Testis (tissue), 2 donors: Measurements from ENCODE around the gene PARP2.

Experiments used
- CTCF ChIP-seq, 3 experiments: fragments of 450-650 bp in 2 of 3; fragments of 200-600 bp in 1 of 3; sonication (generic) in 1 of 3; IDR thresholded peaks; one replicate each; pipeline ENCODE4 v1.5.1; 2016 to 2019; ENCODE audit warnings: antibody characterized with exemption in 3 of 3, mild to moderate bottlenecking in 2 of 3, moderate library complexity in 1 of 3
- POLR2A ChIP-seq: fragments of 450-650 bp; IDR thresholded peaks from one replicate; pipeline ENCODE4 v1.6.1; 2017; ENCODE audit warnings: antibody characterized with exemption, mild to moderate bottlenecking, moderate library complexity

GRCh38 chr14:20403521-20403920, 60.1 kb downstream of the PARP2 start:
- TF ChIP-seq CTCF (IDR thresholded peaks at IDR 0.05): no peak
- TF ChIP-seq POLR2A: no peak
